OCI-LY1 (cell line): ENCODE results near the gene RBP3.

Experiments used
- CTCF ChIP-seq: fragments of 200-600 bp; sonication (generic), shearing (Covaris generic); IDR thresholded peaks from 2 replicates; pipeline ENCODE4 v1.5.1; 2017; ENCODE audit warnings: mild to moderate bottlenecking, antibody characterized with exemption, low read length, moderate library complexity, mixed read lengths
- EZH2 ChIP-seq: fragments of 200-600 bp; sonication (generic), shearing (Covaris generic); IDR thresholded peaks from 2 replicates; pipeline ENCODE4 v1.8.0; 2017; ENCODE audit warnings: borderline replicate concordance, mixed run types, mild to moderate bottlenecking, antibody characterized with exemption, low read length, moderate library complexity, mixed read lengths

DNA sequence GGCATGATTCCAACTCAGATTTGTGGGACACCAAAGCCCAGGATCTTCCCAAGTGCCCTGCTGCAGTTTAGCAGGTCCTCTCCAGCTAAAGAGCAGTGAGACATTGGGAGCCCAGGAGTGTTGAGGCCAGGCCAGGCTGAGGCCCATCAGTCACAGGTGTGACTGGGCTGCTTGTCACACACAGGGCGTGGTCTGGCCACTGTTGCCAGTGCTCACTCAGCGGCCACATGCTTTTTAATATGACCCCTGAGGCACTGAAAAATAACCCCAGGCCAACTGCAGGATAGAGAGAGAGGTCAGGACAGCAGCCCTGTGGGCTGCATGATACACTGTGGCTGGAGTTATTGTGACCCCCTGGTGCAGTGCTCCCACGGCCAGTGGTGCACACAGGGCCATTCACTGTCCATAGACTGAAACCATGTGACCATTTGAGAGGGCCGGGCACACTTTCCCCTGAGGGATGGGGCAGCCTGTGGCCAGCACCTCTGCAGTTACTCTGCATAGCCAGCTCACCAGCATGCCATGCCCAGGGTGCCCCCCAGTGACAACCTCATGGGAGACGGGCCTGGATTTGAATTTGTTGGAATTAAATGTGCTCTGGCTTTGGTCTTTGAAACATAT is 21.7 kb upstream of the RBP3 start:
- TF ChIP-seq CTCF (no peak), EZH2 (no peak)
